Brain microvascular endothelial cell (primary cell): ENCODE measurements around the gene ZNF234.

Experiments
- DNase-seq: peaks from one replicate; pipeline ENCODE4 v3.0.0-alpha.2; 2020
- H3K27ac ChIP-seq: fragments of 250-450 bp; sonication (Bioruptor Pico); 2 replicates; pipeline ENCODE4 v1.5.1; 2020; ENCODE audit warnings: mild to moderate bottlenecking, moderate library complexity
- H3K27me3 ChIP-seq: fragments of 250-450 bp; sonication (Bioruptor Pico); replicated peaks from 2 replicates; pipeline ENCODE4 v1.5.1; 2020; ENCODE audit warnings: mild to moderate bottlenecking
- H3K36me3 ChIP-seq: fragments of 250-450 bp; sonication (Bioruptor Pico); replicated peaks from 2 replicates; pipeline ENCODE4 v1.5.1; 2020; ENCODE audit warnings: mild to moderate bottlenecking
- H3K4me3 ChIP-seq: 2 replicates; pipeline ENCODE4 v1.5.1; 2011; ENCODE audit warnings: low read depth, mild to moderate bottlenecking, control low read depth, low read length, moderate library complexity
- in situ Hi-C: cut with HindIII; loops from 2 replicates; pipeline ENCODE4 v1.10.0; 2017; ENCODE audit warnings: low sequenced_read_pairs, low pct_ligation_motif_present
- TF ChIP-seq, protein P1 (sequence below): IDR thresholded peaks from 2 replicates; pipeline ENCODE4 v1.5.1; 2011; ENCODE audit warnings: low read depth, mild to moderate bottlenecking, moderate library complexity, low read length, control low read depth, inconsistent platforms; ENCODE audit errors: missing control alignments

The ZNF234 gene

DNA sequence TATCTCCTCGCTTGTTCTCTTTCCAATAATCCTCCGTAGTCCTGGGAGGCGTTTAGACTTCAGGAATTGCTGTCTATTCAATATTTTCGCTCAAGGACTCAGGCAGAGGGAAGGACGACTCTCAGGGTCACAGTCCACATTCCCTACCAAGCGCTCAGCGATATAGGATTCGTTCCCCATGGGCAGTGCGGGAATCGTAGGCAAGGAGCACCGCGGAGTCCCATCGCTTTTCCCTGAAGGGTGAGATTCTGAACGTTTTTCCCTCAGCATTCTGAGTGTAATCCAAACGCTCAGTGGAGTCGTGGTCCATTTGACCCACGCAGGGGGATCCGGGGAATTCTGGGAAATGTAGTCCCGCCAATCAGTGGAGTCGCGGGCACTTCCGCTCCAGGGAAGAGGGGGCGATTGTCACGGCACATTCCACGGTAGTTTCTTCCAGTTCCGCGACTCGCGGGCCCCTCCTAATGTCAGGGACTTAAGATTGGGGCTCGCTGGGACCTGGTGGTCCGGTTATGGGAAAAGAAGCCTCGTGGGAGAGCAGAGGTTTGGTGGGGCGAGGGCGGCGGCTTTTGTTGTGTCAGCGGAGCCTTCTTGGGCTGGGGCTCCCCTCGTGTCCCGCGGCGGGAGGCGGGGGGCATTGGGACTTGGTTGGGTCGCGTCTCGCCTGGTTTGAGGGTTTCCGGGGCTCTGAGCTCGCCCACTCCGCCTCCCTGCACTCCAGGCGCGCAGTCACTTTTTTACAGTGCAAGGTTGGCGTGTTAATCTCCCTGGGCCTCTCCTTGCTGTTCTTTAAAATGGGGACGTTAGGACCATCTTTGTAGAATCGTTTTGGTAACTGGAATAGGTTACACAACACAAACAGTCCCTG, at the start of gene ZNF234:
ZNF234 (plus strand) TSS at position 364 of the 868 bp plus-strand sequence. CDS start 3,079 bp downstream, outside the sequence.
- Histone ChIP-seq H3K36me3 (peaks cover 10% of the 10 kb centered on the region), H3K4me3 (peak within 1 kb of the TSS; percentile 88), H3K27ac (peak within 1 kb of the TSS; percentile 38), H3K27me3 (no peaks in the 10 kb centered on the region)
- TF ChIP-seq, protein P1, sequence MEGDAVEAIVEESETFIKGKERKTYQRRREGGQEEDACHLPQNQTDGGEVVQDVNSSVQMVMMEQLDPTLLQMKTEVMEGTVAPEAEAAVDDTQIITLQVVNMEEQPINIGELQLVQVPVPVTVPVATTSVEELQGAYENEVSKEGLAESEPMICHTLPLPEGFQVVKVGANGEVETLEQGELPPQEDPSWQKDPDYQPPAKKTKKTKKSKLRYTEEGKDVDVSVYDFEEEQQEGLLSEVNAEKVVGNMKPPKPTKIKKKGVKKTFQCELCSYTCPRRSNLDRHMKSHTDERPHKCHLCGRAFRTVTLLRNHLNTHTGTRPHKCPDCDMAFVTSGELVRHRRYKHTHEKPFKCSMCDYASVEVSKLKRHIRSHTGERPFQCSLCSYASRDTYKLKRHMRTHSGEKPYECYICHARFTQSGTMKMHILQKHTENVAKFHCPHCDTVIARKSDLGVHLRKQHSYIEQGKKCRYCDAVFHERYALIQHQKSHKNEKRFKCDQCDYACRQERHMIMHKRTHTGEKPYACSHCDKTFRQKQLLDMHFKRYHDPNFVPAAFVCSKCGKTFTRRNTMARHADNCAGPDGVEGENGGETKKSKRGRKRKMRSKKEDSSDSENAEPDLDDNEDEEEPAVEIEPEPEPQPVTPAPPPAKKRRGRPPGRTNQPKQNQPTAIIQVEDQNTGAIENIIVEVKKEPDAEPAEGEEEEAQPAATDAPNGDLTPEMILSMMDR = no peak
- in situ Hi-C loops = no loop called here
- DNase-seq = peak; percentile 74

DNA sequence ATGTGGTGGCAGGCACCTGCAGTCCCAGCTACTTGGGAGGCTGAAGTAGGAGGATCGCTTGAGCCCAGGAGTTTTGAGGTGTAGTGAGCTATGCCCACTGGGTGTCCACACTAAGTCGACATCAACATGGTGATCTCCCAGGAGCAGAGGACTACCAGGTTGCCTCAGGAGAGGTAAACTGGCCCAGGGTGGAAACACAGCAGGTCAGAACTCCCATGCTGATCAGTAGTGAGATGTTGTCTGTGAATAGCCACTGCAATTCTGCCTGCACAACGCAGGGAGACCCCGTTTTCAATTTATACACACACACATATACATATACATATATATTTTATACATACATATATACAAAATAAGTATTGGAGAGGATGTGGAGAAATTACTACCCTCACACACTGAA, 49.2 kb upstream of the ZNF234 start:
- no peak overlapping the region for H3K27ac ChIP-seq
- TF ChIP-seq, protein P1 = no peak
- peaks cover 3% of the 10 kb centered on the region for H3K36me3 ChIP-seq
- in situ Hi-C loops = no loop called here
- no peak overlapping the region for H3K4me3 ChIP-seq
- DNase-seq = no peak
- H3K27me3 ChIP-seq = no peaks in the 10 kb centered on the region

DNA sequence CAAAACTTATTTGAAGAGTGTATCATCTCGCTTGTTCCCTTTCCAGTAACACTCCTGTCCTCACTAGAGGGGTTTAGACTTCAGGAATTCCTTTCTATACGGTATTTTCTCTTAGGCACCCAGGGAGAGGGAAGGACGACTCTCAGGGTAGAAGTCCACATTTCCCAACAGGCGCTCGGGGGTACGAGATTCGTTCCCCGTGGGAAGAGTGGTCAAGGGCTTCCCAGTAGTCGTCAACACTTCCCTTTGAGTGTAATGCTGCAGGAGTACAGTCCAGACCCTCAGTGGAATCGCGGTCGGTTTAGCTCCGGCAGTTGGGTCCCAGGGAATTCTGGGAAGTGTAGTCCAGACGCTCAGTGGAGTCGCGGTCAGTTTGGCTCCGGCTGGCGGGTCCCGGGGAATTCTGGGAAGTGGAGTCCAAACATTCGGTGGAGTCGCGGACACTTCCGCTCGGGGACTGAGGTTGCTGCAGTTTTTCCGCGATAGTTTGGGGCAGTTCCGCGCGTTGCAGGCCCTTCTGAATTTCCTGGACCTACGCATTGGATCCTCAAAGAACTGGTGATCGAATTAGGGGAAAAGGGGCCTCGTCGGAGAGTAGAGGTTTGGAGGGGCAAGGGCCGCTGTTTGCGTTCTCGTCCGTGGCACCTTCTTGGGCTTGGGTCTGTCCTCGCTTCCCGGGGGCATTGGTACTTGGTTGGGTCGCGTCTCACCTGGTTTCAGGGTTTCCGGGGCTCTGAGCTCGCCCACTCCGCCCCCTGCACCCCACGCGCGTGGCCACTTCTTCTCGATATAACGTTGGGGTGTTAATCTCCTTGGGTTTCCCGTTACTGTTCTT, 47.2 kb upstream of the ZNF234 start, which contains the start of gene ZNF224:
ZNF224 (plus strand) TSS at position 431 of the 835 bp plus-strand sequence. CDS start 3,513 bp downstream, outside the sequence.
- H3K4me3 ChIP-seq = peak within 1 kb of the TSS; percentile 97
- peaks cover 11% of the 10 kb centered on the region for H3K36me3 ChIP-seq
- peak within 1 kb of the TSS; percentile 38 for H3K27ac ChIP-seq
- in situ Hi-C loops = no loop called here
- peak; percentile 93 for DNase-seq
- TF ChIP-seq, protein P1 = no peak
- no peaks in the 10 kb centered on the region for H3K27me3 ChIP-seq

DNA sequence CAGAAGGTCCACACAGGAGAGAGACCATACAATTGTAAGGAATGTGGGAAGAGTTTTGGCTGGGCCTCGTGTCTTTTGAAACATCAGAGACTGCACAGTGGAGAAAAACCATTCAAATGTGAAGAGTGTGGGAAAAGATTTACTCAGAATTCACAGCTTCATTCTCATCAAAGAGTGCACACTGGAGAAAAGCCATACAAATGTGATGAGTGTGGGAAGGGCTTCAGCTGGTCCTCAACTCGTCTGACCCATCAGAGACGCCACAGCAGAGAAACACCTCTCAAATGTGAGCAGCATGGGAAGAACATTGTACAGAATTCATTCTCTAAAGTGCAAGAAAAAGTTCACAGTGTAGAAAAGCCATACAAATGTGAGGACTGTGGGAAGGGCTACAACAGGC, 33.6 kb upstream of the ZNF234 start:
- no peak overlapping the region for H3K4me3 ChIP-seq
- TF ChIP-seq, protein P1 = no peak

DNA sequence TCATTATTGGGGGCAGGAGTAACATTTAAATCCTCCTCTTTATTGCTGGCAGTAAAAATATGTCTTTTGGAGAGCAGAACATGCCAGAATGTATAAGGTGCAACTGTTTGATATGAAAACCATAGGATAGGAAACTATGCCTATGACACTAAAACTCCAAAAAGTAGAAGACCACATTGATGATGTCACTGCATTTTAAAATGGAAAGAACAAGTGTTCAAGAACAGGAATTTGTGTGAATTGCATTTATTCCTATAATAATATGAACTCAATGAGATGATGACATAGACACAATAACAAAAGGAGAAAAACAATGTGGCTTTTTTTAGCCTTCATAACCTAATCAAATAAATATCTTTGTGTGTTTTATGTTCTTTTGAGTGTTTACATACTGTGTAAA, 31.9 kb upstream of the ZNF234 start:
- H3K27ac ChIP-seq = no peak overlapping the region
- TF ChIP-seq, protein P1 = no peak
- in situ Hi-C loops = no loop called here
- H3K4me3 ChIP-seq = no peak overlapping the region
- H3K27me3 ChIP-seq = no peaks in the 10 kb centered on the region
- peaks cover 30% of the 10 kb centered on the region for H3K36me3 ChIP-seq
- no peak for DNase-seq

More for the DNA sequence above, 33.6 kb upstream of the ZNF234 start:
- peaks cover 36% of the 10 kb centered on the region for H3K36me3 ChIP-seq
- in situ Hi-C loops = no loop called here
- no peak overlapping the region for H3K27ac ChIP-seq
- no peak for DNase-seq
- H3K27me3 ChIP-seq = no peaks in the 10 kb centered on the region
